Measurements from ENCODE around the gene MYO1E. TPM values are rescaled to one million over a fixed set of nuclear protein-coding genes. Genes with fewer than 3 reads are reported as not detected.

Gene MYO1E
- total and polyA plus RNA-seq, 2 of the 8 experiments (the other 6 are each of a cell fraction or from before 2014, with no cell fraction given), result 19.6 to 142 TPM

- Histone ChIP-seq H4K5ac (ENCODE audit: insufficient read length, low read depth, low read length) (no peak overlapping the region), H3K14ac (ENCODE audit: insufficient read length) (no peak overlapping the region), H2BK120ac (replicated peaks; ENCODE audit: low read depth, low read length) (no peak overlapping the region), H2AK5ac (ENCODE audit: low read depth, low read length) (no peak overlapping the region), H2AFZ (ENCODE audit: low read length) (no peak overlapping the region), H2BK15ac (ENCODE audit: low read length) (no peak overlapping the region), H3K23ac (ENCODE audit: insufficient read length) (no peak overlapping the region), H3K27ac (ENCODE audit: low read depth, low read length) (no peak overlapping the region), H3K9ac (replicated peaks in 1 of 4; ENCODE audit: extremely low read depth in 1 of 4, low read depth in 3 of 4, low read length in 3 of 4) (no peak overlapping the region), H3K9me3 (ENCODE audit: insufficient read depth in 2 of 2, low read depth in 1 of 2, low read length in 1 of 2) (no peaks in the 10 kb centered on the region), H3K56ac (replicated peaks; ENCODE audit: insufficient read length, low read depth, low read length) (no peak overlapping the region), H4K8ac (ENCODE audit: extremely low read depth, insufficient read depth, low read length) (no peak overlapping the region), H3K36me3 (ENCODE audit: control insufficient read depth in 2 of 4, insufficient read depth in 4 of 4, low read length in 3 of 4) (peaks cover 0 to 4% (median 0%) of the 10 kb centered on the region in 4 experiments; a peak in 1 of 8 replicates), H3K4me1 (replicated peaks in 1 of 4; ENCODE audit: control insufficient read depth in 3 of 4, insufficient read depth in 4 of 4, low read length in 3 of 4) (peaks cover 0 to 2% (median 0%) of the 10 kb centered on the region in 4 experiments; a peak in 1 of 7 replicates), H3K79me1 (ENCODE audit: low read depth, low read length) (no peaks in the 10 kb centered on the region), H4K20me1 (replicated peaks in 1 of 2; ENCODE audit: control insufficient read depth in 1 of 2, insufficient read depth in 2 of 2, low read length in 2 of 2) (no peaks in the 10 kb centered on the region), H3K4me3 (ENCODE audit: extremely low read depth in 1 of 4, insufficient read depth in 2 of 4, low read depth in 3 of 4, low read length in 4 of 4) (no peak overlapping the region), H3K4ac (replicated peaks; ENCODE audit: insufficient read length, low read depth, low read length) (no peak overlapping the region), H3K79me2 (ENCODE audit: control insufficient read depth in 1 of 2, insufficient read depth in 2 of 2, low read length in 2 of 2) (no peaks in the 10 kb centered on the region), H2BK20ac (ENCODE audit: low read length) (no peak overlapping the region), H3K4me2 (ENCODE audit: insufficient read depth in 1 of 2, low read depth in 2 of 2, low read length in 2 of 2) (no peak overlapping the region), H2BK12ac (ENCODE audit: low read depth, low read length) (no peak overlapping the region), H3K27me3 (replicated peaks in 1 of 4; ENCODE audit: control insufficient read depth in 3 of 4, extremely low read depth in 1 of 4, insufficient read depth in 3 of 4, low read length in 3 of 4) (no peaks in the 10 kb centered on the region), H4K91ac (replicated peaks; ENCODE audit: insufficient read length, low read length) (no peak overlapping the region), H2BK5ac (ENCODE audit: low read depth, low read length) (no peak overlapping the region), H3K18ac (ENCODE audit: extremely low read depth, low read length) (no peak overlapping the region), H3K23me2 (ENCODE audit: low read depth, low read length) (no peaks in the 10 kb centered on the region)
- WGBS, 2 experiments (ENCODE audit: extremely low coverage in 1 of 2, insufficient coverage in 1 of 2, insufficient read length in 1 of 2, insufficient replicate concordance in 2 of 2, low coverage in 1 of 2, low lambda C conversion rate in 2 of 2, missing lambda C conversion rate in 1 of 2), result 70% methylated on average over 7 of the region's 7 CpGs; no CpG with 5 or more reads in 1 of the 2 experiments
- no peak for FAIRE-seq
- ChIA-PET CTCF (ENCODE audit: partially characterized antibody) (interaction anchor here (1.0 to 1.8 kb wide), 4 partner anchors 21 to 134 kb away, joined by 3 to 9 read pairs (median 4); no protein-coding TSS in a partner anchor), POLR2A (ENCODE audit: partially characterized antibody) (interaction anchor here (0.7 to 2.1 kb wide), 3 partner anchors 9 to 206 kb away, joined by 3 to 5 read pairs (median 3); partner anchors contain the start of gene MYO1E)
- no peak for TF ChIP-seq CBX5 (IDR thresholded peaks at IDR 0.05; ENCODE audit: low read depth, low read length)
- no peak for TF ChIP-seq EP300 (IDR thresholded peaks at IDR 0.05; ENCODE audit: borderline replicate concordance in 1 of 2, low read depth in 2 of 2, low read length in 2 of 2)
- no peak for TF ChIP-seq CTCF (IDR thresholded peaks at IDR 0.05; ENCODE audit: control extremely low read depth in 1 of 3, insufficient read depth in 1 of 3, low read depth in 1 of 3, low read length in 3 of 3)
- no peak for TF ChIP-seq MAFK (IDR thresholded peaks at IDR 0.05; ENCODE audit: low read depth, low read length)
- 0 out of 2 replicates have a peak, but pooled peaks have one; percentile 31 for TF ChIP-seq TEAD4 (IDR thresholded peaks at IDR 0.05; ENCODE audit: low read depth, low read length)
- TF ChIP-seq TAF7 (optimal IDR thresholded peaks at IDR 0.05; ENCODE audit: borderline replicate concordance, low read depth, low read length), result no peak
- no peak for TF ChIP-seq RBBP5 (IDR thresholded peaks at IDR 0.05; ENCODE audit: borderline replicate concordance, low read depth, low read length)
- TF ChIP-seq CHD2 (IDR thresholded peaks at IDR 0.05; ENCODE audit: low read length), result no peak
- no peak for TF ChIP-seq SIN3A (conservative IDR thresholded peaks at IDR 0.05 in 1 of 2, IDR thresholded peaks at IDR 0.05 in 1 of 2; ENCODE audit: low read depth in 1 of 2, low read length in 2 of 2)
- DNase-seq (ENCODE audit: low read depth in 1 of 2, low spot score in 2 of 2), result no peak
Observed at GRCh38 chr15:59380902-59381610, 8.4 kb upstream of the MYO1E start.
